IPS DF 4.7 (cell line): Measurements from ENCODE around the gene ARL16.
A peak's percentile ranks its signal among the peaks of the same experiment; 100 is the strongest.

Source experiments
- DNase-seq: peaks from one replicate; pipeline ENCODE4 v3.0.0-alpha.2; 2013; ENCODE audit warnings: low spot score; ENCODE audit errors: extremely low read depth

The ARL16 gene

DNA sequence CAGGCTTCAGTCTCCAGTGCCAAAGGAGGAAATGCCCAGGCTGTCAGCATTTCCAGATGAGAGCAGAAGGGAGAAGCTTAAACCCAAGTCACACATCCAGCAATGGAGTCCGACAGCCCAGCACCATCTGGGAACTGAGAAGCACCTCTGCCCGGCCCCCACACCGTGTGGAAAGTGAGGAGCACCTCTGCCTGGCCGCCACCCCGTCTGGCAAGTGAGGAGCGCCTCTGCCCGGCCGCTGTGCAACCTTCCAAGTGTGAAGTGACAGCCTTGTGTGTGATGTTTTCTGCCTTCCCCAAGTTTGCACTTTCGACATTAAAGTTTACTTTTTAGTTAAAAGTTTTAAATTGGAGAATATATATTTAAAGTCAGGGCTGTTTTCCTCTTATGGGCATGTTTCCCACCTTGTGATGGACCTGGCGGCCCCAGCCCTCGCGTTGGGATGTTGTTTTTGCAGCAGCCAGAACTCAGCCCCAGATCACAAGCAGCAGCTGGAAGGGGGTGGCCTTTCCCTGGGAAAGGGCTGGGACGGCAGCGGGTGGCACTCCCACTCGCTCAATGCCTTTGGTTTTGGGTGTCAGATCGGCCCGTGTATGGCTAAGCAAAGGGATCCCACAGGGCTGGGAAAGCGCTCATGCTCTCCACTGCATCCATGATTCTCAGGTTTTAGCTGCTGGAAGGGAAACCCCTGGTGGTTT lies 9.9 kb downstream of the ARL16 start:
- no peak for DNase-seq

GRCh38 chr17:81672954-81673353 lies 10.6 kb downstream of the ARL16 start:
- no peak for DNase-seq

DNA sequence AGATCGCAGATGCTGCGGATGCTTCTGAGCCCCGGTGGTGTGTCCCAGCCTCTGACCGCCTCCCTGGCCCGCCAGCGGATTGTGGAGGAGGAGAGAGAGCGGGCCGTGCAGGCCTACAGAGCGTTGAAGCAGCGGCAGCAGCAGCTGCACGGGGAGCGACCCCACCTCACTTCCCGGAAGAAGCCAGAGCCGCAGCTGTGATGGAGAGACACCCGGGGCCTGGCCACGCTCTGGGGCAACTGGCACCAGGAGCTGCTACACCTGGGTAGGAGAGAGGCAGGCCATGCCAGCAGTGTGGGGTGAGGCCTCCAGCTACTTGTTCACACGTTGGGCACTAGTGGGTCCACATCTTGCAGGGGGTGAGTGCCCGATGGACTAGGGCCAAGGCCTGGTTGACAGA lies 11.1 kb downstream of the ARL16 start:
- DNase-seq: no peak

- DNase-seq: no peak
Observed at GRCh38 chr17:81667754-81668153, 15.8 kb downstream of the ARL16 start.

- DNase-seq: peak; percentile 76
Observed at GRCh38 chr17:81666342-81667191, 17.0 kb downstream of the ARL16 start, which contains the start of the genes CCDC137 and OXLD1. Gene CCDC137 (plus strand): TSS chr17:81666737. CDS start chr17:81666767, 30 bp downstream. Gene OXLD1 (minus strand): TSS chr17:81666605. CDS start chr17:81666577, 28 bp downstream.

- DNase-seq: no peak
Observed at GRCh38 chr17:81666092-81666341, 17.6 kb downstream of the ARL16 start.

DNA sequence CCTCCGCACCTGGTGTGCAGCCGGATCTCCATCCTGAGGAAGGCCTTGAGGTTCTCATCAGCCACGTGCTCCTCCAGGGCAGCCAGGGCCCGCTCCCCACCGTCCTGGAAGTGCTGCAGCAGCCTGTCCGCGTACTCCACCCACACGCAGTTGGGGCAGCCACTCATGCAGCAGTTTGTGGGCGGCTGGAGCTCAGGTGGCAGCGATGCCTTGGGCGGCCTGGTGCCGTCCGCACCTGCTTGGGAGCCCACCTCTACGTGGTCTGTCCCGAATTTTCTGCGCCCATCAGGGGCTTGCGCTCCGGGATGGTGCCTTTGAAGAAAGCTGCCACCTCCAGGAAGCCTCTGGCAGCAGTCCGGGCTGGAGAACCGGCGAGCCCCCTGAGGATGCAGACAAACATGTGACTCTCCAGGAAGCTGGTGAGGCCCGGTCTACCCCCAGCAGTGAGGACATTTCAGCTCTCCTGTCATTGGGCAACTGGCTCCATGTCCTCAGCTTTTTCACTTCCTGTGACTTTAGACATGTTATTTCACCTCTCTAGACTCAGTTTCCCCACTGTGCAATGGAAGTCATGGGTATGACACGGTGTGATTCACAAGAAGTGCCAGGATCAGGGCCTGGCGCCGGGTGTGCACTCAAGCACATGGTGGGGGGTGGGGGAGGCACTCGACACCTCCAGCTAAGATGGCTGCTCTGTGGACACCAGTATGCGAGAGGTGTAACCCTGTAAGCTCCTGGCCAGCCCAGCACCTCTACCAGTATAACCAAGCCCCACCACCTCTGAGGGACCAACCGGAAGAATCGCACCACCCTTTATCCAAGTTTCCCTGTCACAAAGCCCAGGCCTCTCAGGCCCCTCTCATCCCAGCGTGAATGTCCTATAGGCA lies 18.1 kb downstream of the ARL16 start:
- no peak for DNase-seq

DNA sequence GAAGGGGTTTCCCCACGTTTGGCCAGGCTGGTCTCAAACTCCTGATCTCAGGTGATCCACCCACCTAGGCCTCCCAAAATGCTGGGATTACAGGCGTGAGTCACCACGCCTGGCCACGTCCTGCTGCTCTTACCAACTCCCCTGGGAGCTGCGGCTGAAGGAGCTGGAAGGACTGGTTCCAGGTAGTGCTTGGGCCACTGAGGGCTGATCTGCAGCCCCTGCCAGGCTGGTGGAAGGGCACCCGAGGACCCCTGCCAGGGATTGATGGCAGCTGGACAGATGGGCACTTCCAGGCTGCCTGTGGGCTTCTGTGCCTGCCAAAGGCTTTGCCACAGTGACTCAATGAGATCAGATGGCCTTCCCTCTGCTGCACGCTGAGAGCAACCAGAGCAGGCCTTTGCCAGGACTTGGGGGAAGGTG lies 19.5 kb downstream of the ARL16 start:
- no peak for DNase-seq

GRCh38 chr17:81662002-81662401 lies 21.6 kb downstream of the ARL16 start:
- no peak for DNase-seq

- no peak for DNase-seq
Observed at GRCh38 chr17:81660441-81660840, 23.2 kb downstream of the ARL16 start.

DNA sequence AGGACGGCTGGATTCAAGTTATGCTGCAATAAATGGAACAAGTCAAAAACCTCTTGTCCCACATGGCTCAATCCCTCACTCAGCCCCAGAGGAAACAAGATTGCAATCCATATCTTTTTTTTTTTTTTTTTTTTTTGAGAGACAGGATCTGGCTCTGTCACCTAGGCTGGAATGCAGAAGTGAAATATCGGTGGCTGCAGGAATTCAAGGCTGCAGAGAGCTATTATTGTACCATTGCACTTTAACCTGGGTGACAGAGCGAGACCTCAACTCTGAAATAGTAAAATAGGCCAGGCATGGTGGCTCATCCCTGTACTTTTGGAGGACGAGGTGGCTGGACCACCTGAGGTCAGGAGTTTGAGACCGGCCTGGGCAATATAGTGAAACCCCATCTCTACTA lies 24.6 kb downstream of the ARL16 start:
- DNase-seq: no peak

DNA sequence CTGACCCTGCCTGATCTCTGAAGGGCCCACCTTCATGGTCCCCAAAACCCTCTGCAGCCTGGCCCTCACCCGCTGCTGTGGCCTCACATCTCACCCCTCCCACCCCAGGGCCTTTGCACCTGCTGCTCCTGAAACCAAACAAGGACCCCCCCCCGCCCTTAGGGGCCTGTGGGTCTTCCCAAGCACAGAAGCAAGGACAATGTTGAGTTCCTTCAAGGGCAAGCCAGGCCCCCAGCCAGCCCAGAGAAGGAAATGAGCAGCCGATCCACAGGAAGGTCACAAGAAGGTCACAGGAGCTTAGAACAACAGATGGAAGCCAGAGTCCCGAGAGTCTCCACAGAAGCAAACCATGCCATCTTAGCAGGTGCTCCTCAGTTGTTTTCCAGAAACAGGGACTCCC lies 26.8 kb downstream of the ARL16 start:
- DNase-seq: no peak

- DNase-seq: no peak
Observed at GRCh38 chr17:81656118-81656743, 27.4 kb downstream of the ARL16 start, which contains the start of gene PDE6G. Gene PDE6G (minus strand): TSS chr17:81656542. CDS start chr17:81653305, 3,237 bp downstream.

DNA sequence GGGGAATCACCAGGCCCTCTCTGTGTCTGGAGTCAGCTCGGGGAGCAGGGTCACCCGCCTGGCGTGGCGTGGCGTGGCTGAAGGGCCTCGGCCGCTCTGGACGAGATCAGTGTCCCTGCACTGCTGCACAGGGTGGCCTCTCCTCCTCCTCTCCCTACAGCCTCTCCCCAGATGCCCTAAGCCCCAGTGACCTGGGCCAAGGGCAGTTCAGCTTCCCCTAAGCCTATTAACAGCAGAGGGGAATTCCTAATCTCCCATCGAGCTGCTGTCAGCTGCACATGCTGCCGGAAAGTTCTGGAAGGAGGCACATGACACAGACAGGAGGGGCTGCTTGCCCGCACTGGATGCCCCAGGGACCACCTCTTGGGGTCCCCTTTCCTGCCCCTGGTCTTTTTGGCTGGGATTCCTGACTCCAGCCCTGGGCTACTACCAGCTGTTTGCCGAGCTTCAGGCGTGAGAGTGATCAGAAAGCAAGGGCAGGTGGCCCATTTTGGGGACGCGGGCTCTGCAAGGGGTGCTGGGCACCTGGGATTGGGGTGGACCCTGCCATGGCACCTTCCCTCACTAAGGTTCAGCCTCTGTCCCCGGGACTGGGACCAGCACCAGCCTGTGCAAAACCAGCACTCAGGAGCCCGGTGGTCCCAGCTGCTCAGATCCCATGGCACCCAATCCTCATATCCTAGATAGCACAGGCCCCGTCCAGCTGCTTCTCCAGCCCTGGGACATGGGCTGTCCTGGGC lies 28.0 kb downstream of the ARL16 start:
- no peak for DNase-seq

GRCh38 chr17:81652906-81653771 lies 30.5 kb downstream of the ARL16 start:
- no peak for DNase-seq

GRCh38 chr17:81651692-81652091 lies 31.9 kb downstream of the ARL16 start:
- DNase-seq: no peak

- no peak for DNase-seq
Observed at GRCh38 chr17:81650951-81651350, 32.6 kb downstream of the ARL16 start.

DNA sequence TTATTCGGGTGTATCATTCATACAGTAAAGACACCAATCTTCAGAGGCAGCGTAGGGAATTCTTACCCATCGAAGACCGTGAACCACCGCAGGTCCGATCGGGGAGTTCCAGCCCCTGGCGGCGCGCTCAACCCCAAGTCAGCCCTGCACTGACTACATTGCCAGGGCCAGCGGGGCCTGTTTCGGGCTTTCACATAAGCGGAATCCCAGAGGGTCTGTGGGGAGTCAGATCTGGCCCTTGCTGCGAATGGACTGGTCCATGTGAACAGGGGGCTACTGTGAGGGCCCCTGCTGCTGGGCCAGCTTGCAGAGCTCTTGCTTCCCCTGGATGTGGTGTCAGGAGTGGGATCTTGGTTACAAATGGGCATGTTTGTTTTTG lies 34.9 kb downstream of the ARL16 start:
- no peak for DNase-seq

GRCh38 chr17:81648013-81648706 lies 35.4 kb downstream of the ARL16 start:
- DNase-seq: no peak
